Measurements from ENCODE around the gene M1AP.
A peak's percentile ranks its signal among the peaks of the same experiment; 100 is the strongest.

The M1AP gene

DNA sequence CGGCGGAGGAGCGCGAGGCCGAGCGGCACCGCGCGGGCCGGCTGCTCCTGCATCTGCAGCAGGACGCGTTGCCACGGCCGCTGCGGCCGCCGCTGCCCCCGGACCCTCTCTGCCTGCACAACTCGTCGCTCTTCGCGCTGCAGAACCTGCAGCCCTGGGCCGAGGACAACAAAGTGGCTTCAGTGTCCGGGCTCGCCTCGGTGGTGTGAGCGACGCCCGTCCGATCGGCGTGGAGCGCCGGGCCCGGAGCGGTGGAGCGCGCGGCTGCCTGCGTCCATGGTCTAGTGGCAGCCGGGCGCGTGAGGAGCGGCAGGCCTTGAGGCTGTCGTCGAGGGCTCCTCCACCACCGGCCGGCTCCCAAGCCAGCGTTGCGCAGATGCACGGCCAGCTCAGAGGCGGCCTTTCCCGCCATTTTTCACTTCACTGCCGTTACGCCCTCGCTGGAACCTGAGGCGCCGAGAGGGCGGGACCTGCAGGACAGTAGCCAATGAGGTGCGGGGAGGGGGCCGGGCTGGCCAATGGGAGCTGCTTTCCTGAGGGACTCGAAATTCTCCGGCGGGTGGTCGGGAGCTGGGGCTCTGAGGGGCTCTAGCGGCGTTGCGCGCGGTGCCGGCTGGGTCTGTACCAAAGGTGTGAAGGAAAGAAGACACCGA lies 132.0 kb downstream of the M1AP start:
- peak; percentile 66 to 83 (median 71) for DNase-seq

DNA sequence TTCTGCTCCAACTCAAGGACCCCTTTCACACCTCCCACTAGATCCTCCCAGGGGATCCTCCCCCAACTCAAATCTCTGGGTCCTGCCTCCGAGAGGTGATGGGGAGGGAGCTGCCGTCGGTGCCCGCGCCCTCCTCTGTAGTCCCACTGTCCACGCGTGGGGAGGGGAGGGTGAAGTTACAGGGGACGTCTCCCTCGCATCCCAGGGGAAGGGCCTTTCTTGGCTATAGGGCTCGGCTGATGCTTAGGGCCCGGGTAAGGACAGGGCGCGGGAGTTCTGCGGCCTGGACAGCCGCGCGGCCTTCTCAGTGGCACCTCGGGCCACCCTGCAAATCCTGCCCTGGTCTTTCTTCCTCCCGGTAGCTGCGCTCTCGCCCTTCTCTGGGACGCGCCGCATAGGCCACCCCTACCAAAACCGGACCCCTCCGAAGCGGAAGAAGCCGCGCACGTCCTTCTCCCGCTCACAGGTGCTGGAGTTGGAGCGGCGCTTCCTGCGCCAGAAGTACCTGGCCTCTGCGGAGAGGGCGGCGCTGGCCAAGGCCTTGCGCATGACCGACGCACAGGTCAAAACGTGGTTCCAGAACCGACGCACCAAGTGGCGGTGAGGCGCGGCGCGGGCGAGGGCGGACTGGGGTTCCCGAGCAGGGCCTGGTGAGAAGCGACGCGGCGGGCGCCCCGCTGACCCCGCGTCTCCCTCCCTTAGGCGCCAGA lies 132.7 kb downstream of the M1AP start:
- DNase-seq = peak in 2 of 3 donors; percentile 10 to 21

DNA sequence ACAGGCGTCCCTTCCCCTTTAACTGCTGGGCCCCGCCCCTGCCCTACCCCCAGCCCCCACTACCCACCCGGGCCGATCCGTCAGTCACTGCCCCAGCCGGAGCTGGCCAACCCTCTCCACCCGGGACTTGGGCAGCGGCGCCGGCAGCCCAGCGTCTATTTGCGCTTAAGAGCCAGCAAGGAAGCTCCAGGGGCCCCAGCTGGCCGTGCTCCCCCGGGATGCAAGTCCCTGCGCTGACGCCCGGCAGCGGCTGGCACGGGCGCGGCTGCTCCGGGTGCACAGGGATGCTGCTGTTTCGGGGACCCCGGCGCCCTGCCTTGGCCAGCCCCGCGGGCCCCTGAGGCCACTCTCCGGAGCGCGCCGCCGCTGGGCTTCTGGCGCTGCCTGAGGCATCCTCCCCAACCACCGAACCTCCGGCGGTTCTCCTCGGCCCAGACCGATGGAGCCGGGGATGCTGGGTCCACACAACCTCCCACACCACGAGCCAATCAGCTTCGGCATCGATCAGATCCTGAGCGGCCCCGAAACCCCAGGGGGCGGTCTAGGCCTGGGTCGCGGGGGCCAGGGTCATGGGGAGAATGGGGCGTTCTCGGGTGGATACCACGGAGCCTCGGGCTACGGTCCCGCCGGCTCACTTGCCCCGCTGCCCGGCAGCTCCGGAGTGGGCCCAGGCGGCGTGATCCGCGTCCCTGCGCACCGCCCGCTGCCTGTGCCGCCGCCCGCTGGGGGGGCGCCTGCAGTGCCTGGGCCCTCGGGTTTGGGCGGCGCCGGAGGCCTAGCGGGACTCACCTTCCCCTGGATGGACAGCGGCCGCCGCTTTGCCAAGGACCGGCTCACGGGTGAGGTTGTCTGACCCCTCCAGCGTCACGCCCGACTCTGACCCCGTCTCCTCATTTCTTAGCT lies 133.5 kb downstream of the M1AP start, which contains the start of gene TLX2:
Gene TLX2 (plus strand): TSS at position 83 of the 903 bp plus-strand sequence. CDS start 357 bp downstream, at position 440.
- DNase-seq = peak in 2 of 3 donors; percentile 20 to 50

DNA sequence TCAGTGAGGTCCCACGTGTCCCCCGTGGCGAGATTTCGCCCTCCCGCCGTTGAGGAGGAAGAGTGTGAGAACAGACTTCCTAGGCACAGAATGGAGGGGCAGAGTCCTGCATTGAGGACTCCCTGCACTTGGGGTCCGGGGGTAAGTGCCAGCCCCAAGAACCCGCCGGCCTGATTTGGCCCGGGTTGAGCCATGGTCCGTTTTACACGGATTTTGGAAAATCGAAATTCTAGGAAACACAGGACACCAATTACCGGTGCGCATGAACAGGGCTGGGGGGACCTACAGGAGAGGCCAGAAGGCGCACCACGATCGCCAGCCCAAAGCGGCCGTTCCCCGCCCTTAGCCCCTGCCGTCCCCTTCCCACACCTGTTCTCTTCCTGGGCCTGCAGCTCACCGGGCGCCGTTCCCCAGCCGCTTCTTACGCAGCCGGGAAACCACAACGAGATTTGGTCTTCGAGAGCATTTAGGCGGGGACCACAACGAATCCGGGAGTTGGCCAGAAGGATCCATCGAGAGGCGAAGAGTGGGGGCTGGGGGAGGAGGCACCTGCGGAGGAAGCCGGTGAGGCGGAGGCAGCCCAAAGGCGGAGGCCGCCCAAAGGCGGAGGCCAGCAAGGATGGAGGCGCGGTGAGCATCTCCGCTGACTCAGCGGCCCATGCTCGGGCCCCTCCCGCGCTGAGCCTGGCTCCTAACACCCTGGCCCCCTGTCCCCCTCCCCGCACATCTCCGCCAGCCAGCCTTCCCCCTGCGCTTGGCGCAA lies 134.3 kb downstream of the M1AP start:
- DNase-seq = peak in 1 of 3 donors; percentile 24

GRCh38 chr2:74512744-74513604 lies 135.2 kb downstream of the M1AP start:
- DNase-seq = no peak

GRCh38 chr2:74511104-74511989 lies 136.8 kb downstream of the M1AP start:
- peak in 1 of 3 donors; percentile 11 for DNase-seq

GRCh38 chr2:74510272-74510671 lies 137.9 kb downstream of the M1AP start:
- no peak for DNase-seq

- peak in 2 of 3 donors; percentile 10 for DNase-seq
These were observed 140.1 kb downstream of the M1AP start for GRCh38 chr2:74507926-74508520.
